HG03280 (cell line): ENCODE results near the gene ANKRD60.

Experiments
- ATAC-seq: cut with Tn5 transposase; IDR thresholded peaks from one replicate; pipeline ENCODE4 v1.9.1; 2021; ENCODE audit warnings: mild to moderate bottlenecking, moderate library complexity; ENCODE audit not compliant: unreplicated experiment

ANKRD60 gene

GRCh38 chr20:58167759-58168158, 60.7 kb downstream of the ANKRD60 start:
- ATAC-seq = no peak
